ENCODE results near the gene RMDN3.

RMDN3 gene

DNA sequence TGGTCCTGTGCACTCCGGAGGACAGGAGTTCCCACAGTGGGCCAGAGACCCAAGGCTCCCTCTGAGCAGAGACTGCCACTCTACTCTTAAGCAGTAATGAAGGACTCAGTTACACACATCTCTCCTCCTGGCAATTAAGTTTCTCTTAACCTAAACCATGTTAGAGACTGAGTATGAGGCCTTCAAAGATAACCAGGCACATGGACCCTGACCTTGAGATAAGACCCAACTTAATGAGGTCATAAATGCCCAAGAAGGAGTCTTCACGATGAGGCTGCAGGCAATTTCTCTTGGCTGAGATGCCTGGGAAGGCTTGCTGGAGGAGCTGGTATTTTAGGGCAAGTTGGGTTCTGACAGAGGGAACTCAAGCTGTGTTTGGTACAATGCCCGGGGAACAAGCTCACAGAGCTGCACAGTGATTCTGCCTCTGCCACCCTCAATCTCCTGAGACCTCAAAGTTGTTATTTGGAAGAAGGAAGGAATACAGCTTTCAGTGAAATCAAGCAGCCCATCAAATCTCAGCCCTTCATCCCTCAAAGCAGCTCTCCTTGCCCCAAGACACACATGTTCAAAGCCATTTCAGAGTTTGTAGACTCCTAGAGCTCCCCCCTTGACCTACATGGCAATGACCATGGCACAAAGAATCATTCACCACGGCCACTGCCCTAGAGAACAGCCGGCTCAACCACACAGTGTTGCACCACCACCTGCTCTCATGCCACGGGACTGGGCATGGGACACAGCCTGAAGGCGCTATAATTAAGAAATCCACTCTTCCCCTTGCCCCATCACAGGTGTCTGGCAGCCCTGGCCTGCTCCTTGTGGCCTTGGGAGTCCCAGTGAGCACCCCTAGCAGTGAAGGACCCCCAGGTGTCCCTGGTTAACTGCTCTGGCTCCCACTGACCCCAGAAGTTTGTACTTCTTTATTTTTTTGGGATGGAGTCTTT lies 7.1 kb downstream of the RMDN3 start:
- no peak for DNase-seq (ENCODE audit: low spot score)

DNA sequence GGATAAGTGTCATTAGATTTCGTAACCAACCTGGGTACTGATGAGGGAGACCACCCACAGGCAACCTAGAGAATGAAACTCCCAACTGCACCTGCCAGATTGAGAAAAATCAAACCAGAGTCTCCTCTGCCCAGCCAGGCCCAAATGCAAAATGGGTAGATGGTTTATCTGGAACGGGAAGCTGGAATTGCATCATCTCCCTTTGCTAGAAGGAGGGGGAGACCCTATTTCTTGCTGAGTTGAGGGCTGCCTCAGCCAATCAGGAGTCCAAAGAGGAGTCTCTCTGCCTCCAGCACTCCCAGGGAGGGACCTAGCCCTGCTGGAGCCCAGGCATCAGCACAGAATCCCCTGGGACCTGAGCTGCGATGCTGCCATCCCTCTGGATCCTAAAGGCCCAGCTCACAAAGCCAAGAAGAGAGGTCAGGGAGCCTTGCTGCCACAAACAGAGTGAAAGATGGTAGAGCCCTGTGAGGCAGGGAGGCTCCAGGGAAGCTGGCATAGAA lies 8.1 kb downstream of the RMDN3 start:
- DNase-seq (ENCODE audit: low spot score), result peak; percentile 13

DNA sequence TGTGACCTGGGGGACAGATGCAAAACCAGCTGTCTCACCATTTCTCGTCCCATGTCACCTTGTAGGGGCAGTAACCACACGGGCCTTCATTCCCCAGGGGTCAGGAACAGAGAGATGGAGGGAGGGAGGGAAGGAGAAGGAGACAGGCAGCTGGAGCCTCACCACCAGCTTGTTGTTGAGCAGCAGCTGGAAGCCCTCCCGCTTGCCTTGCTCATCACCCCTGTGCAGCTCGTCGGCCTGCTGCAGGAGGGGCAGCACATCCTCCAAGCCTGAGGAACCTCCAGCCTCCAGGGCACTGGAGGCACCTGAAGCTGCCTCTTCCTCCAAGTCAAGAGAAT lies 10.3 kb downstream of the RMDN3 start:
- no peak for DNase-seq (ENCODE audit: low spot score)

DNA sequence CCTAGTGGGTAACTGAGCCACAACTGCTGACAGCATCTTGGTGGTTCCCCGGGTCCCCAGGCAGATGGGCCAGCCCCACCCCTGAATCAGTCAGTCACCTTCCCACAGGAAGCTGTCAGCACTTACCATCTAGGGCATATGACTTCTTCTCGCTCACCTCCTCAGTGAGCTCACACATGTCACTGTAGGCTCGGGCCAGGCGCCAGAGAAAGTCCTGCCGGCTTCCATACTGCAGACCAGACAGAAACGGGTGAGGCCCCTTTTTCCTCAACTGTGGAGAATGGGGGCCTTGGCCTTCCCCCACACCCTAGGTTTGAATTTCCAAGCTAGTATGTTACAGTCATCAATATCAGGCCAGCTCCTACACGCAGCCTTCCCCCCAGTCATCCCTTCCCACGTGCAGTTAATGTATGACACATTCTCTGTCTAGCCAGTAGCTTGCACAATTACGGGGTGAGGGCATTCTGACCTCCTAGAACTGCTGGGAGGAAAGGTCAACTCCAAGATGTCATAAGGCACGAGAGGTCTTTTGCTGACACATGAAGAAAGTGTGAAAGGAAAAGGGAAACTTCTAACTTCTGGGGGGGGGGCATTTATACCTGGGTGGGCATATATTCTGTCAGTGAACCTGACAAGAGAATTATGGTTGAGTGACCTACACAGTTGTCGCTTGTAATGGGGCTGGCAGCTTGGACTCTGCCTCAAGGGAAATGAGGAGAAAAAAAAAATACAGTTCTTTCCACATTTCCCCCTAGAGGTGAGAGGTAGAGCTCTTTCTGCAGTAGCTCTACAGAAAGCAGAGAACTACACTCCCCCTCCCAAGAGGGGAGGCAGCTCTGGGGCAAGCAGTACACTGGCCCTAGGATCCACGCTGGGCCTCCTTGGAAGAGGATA lies 10.9 kb downstream of the RMDN3 start:
- DNase-seq (ENCODE audit: low spot score), result peak; percentile 85

DNA sequence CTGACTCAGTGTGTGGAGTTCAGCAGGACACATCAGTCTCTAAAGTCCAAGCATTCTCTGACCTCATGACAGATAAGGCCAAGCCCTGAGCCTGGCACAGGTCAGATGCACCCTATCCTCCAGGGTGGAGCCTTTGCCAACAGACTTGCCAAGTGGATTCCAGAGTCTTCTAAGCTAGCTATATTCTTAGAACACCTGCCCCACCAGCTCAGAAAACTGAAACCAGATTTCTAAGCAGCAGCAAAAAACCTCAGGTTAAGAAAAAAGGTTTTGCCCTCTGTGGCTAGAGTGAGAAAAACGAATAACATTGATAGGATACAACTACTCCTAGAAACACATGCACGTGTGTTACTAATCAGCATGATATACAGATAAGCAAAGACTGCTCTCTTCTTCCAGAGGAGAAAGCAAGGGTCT lies 11.6 kb downstream of the RMDN3 start:
- DNase-seq (ENCODE audit: low spot score), result no peak

DNA sequence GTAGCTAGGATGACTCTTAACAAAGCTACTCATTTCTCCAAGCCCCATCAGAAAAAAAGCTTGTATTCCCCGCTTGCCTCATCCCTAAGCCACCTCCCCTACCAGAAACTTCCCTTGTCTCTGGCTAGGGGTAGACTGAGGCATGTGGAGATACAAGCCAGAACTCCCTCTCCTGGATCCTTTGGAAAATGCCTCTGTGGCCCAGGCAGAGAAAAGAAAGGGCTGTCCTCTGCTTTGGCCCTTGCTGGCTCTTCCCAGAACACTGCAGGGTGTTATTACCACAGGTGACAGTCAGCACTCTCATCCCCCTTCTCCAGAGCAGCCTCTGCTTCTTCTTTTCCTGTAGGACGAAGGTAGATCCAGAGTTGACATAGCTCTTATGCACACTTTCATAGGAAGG lies 15.2 kb downstream of the RMDN3 start:
- no peak for DNase-seq (ENCODE audit: low spot score)

DNA sequence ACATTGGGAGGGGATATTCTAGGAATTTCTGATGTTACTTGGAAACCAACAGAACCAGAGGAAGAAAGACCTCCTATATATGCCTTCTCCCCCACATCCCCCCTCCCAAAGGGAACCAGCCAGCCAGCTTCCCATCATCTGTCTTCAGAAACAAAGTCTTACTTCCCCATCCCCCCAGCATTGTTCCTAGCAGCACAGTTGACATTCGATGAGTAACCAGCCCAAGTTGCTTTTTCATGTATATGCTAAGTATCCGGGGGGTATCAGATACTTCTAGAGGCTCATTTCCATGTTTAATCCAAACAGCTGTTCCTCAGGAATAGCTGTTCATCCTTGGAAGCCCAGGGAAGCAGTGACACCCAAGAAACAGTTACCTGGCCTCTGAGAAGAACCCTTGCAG lies 16.0 kb downstream of the RMDN3 start:
- no peak for DNase-seq (ENCODE audit: low spot score)

DNA sequence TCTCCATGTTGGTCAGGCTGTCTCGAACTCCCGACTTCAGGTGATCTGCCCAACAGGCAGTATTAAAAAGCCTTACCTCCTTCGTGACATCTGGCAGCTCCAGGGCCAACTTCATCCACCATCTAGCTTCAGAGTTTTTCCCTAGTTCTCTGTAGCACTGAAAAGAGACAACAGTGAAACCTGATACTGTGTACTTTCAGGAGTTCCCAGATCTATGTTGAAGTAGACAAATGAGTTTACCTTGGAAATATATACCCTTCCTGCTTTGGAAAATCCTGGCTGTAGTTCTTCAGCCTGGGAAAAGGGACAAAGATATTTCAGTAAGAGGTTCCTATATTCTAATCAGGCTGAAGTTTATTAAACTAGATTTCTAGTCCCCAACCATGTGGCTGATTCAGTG lies 18.0 kb downstream of the RMDN3 start:
- DNase-seq (ENCODE audit: low spot score), result no peak

DNA sequence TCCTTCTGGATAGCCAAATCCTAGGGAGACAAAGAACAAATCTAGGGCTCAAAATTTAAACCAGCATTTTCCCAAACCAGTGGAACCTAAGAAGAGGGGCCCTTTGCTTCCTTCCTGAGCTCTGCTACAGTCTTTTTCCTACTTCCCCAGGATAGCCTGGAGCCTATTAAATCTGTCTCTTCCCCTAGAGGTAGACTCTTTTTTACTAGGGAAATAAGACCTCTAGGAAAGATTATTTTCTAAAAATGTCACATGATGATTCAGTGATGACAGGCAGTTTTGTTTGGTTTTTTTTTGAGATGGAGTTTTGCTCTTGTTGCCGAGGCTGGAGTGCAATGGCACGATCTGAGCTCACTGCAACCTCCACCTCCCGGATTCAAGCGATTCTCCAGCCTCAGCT lies 18.5 kb downstream of the RMDN3 start:
- no peak for DNase-seq (ENCODE audit: low spot score)

DNA sequence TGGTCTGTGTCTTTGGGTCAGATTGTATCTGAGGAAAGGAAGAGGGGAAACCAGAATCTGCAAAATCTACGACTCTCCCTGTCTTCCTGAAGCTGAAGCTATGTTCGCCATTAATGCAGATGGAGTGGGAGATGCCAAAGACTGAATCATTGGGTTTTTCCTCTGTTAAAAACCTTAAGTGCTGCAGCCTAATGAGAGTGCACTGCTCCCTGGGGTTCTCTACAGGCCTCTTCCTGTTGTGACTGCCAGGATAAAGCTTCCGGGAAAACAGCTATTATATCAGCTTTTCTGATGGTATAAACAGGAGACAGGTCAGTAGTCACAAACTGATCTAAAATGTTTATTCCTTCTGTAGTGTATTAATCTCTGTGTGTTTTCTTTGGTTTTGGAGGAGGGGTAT lies 24.0 kb downstream of the RMDN3 start:
- no peak for DNase-seq (ENCODE audit: low spot score)

DNA sequence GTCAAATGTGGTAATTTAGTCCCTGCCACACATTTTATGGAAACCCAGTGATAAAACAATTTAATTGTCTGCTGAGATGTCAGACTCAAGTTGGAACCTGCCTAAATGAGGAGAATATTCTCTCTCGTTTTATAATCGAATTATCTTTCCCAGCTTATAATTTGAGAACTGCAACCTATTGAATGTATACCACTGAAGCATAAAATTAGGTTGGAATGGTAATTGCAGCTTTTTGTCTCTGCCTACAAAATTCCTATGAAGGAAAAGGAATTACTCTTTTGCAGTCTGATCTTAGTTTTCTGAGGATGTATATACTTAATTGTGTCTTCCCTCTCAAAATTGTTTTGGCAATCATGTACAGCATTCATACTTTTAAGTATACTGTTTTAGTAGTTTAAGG lies 31.1 kb downstream of the RMDN3 start:
- no peak for DNase-seq (ENCODE audit: low spot score)

DNA sequence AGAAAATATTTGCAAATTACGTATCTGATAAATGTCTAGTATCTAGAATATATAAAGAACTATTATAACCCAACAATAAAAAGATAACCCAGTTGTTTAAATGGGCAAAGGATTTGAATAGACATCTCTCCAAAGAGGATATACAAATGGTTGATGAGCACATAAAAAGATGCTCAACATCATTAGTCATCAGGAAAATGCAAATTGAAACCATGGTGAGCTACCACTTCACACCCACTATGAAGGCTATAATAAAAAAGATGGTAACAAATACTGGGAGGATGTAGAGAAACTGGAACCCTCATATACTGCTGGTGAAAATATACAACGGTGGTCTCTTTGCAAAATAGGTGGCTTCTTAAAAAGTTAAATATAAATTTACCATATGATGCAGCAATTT lies 32.1 kb downstream of the RMDN3 start:
- DNase-seq (ENCODE audit: low spot score), result no peak

DNA sequence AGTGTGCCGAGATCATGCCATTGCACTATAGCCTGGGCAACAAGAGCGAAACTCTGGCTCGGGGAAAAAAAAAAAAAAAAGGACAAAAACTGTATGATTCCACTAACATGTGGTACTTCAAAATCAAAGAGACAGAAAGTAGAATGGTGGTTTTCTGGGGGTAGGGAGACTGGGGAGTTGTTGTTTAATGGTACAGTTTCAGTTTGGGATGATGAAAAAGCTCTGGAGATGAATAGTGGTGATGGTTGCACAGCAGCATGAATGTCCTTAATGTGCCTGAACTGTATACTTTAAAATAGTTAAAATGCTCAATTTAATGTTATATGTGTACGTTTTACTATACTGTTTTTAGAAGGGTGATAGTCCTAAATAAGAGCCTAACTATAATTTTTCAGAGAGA lies 32.7 kb downstream of the RMDN3 start:
- DNase-seq (ENCODE audit: low spot score), result no peak

DNA sequence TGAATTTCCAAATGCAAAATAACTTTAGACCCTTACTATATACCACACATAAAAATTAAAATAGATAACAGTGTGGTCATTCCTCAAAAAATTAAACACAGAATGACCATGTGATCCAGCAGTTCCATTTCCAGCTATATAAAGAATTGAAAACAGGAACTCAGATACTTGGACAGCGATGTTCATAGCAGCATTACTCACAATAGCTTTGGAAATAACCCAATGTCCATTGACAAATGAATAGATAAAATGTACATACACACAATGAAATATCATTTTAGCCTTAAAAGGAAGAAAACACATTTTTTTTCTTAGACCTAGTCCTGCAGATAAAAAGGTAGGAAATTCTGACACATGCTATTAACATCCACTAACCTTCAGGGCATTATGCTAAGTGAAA lies 33.4 kb downstream of the RMDN3 start:
- DNase-seq (ENCODE audit: low spot score), result no peak

DNA sequence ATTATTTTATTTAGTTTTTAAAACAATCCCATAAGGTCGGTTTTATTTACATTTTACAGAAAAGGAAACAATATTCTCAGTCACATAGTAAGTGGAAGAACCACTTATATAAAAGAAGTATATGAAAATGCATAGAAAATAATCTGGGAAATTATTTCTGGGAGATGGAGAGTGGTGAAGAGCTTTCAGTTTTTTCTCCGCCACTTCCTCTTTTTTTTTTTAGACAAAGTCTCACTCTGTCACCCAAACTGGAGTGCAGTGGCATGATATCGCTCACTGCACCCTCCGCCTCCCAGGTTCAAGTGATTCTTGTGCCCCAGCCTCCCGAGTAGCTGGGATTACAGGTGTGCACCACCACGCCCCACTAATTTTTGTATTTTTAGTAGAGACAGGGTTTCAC lies 38.9 kb downstream of the RMDN3 start:
- no peak for DNase-seq (ENCODE audit: low spot score)

DNA sequence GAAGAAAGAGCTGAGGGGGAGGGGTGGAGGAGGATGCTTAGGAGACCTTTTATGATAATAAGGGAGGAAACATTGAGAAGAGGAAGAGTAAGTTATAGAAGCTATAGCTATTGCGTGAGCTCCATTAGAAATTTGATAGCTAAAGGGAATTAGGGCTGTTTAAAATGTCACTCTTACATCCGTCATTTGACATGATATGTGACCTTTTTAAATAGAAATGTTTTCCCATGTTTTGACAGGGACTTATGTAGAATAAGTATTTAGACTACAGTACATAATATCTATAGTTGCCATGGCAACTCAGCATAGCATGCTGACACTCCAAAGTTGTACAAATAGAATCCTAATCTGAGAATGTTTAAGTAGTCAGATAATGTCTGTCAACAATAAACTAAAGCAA lies 40.9 kb downstream of the RMDN3 start:
- DNase-seq (ENCODE audit: low spot score), result no peak

DNA sequence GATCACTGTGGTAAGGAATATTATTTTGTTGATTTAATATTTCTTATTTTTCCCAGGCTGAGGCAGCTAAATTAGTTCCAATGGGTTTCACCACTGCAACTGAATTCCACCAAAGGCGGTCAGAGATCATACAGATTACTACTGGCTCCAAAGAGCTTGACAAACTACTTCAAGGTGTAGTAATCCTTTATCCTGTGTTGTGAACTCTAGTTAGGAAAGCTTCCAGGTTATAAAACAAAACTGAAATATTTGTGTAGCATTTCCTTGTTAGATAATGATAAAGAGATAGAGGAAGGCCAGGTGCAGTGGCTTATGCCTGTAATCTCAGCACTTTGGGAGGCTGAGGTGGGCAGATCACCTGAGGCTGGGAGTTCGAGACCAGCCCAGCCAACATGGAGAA lies 48.9 kb downstream of the RMDN3 start:
- DNase-seq (ENCODE audit: low spot score), result no peak

DNA sequence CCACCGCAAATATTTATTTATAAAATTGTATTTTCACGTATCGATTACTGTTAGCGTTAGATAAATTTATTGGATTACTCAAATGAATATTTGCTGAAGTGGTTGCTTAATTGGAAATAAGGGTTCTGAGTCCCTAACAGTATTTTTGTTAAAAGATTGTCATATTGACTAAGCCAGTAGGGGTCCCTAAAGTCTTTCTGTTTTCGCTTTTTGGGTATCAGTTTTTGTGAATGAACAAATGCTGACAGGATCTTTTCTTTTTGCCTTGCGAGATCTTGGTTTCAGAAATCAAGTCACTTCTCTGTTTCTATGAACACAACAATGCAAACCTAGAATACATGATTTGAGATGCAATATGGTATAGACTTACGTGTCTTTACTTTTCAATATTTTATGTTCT lies 53.0 kb downstream of the RMDN3 start:
- DNase-seq (ENCODE audit: low spot score), result peak; percentile 14

DNA sequence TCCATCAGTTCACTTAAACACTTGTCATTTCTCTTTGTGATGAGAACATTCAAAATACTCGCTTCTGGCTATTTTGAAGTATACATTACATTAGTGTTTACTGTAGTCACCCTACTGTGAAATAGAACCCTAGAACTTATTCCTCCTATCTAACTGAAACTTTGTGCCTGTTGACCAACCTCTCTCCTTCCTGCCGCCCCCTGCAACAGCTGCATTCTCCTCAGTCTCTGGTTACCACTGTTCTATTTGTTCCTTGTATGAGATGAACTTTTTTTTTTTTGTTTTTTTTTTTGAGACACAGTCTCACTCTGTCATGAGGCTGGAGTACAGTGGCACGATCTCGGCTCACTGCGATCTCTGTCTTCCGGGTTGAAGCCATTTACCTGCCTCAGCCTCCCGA lies 57.1 kb downstream of the RMDN3 start:
- DNase-seq (ENCODE audit: low spot score), result no peak

DNA sequence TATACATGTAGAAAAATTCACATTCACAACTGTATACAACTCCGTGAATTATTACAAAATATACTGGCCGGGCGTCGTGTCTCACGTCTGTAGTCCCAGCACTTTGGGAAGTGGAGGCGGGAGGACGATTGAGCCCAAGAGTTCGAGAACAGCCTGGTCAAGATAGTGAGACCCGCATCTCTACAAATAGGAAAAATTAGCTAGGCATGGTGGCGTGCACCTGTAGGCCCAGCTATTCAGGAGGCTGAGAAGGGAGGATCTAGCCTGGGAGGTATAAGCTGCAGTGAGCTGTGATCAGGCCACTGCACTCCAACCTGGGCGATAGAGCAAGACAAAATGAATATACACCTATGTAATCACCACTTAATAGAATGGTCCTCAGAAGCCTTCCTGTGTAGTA lies 58.8 kb downstream of the RMDN3 start:
- no peak for DNase-seq (ENCODE audit: low spot score)

DNA sequence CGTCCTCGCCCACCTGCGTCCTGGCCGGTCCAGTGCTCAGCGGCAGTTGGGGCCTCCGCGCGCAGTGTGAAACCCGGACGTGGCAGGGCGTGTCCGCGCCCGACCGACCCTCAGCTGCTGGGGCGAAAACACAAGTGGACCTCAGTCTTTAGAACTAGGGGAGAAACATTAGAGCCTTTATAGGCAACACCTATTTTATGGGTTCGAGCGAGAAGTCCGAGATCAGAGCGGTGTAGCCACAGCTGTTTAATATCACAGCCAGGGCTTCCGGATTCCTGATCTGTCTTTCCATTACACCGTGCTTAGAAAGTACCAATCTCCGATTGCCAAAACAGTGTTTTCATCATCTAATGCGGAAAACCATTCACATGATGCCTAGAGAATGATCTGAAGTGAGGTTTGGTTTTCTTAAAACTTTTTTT lies 59.6 kb downstream of the RMDN3 start:
- peak; percentile 46 for DNase-seq (ENCODE audit: low spot score)

DNA sequence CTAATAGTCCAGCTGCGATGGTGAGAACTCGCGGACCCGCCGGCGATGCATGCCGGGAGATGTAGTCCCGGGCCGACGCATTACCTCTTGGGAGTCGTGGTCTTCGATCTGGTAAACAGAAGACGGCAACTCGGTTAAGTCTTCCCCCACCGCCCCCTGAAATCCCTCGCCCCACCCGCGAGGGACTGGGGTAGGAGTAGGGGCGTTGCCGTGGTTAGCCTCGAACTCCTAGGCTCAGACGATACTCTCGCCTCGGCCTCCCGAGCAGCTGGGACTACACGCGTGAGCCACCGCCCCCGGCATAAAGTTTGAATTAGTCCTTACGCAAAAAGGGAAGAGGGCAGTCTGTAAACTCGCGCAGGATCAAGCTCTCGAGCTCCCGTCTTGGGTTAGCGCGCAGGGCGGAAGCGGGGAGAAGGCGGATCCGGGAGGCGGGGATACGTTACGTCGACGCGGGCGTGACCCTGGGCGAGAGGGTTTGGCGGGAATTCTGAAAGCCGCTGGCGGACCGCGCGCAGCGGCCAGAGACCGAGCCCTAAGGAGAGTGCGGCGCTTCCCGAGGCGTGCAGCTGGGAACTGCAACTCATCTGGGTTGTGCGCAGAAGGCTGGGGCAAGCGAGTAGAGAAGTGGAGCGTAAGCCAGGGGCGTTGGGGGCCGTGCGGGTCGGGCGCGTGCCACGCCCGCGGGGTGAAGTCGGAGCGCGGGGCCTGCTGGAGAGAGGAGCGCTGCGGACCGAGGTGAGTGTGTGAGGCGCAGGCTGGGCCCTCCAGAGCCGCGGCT lies 60.2 kb downstream of the RMDN3 start, which contains the start of gene RAD51:
Gene RAD51, plus strand, starts transcription at position 487 of the 781 bp plus-strand sequence. CDS start 3,585 bp downstream, outside the sequence.
- peak; percentile 98 for DNase-seq (ENCODE audit: low spot score)
